NCI-H128 (cell line): Measurements from ENCODE around the gene PYDC1.
"Not testable (repeated sequence)": the region's sequence is repeated elsewhere in the genome, so short reads cannot be mapped to it uniquely, and the experiment has no call there.

ENCODE experiments used
- DNase-seq: peaks from one replicate; lab custom pipeline; 2025; ENCODE audit not compliant: unreplicated experiment; lab: John Stamatoyannopoulos, UW

PYDC1 gene

GRCh38 chr16:31216422-31217135, at the start of gene PYDC1:
Gene PYDC1 (minus strand): TSS chr16:31217135. CDS start chr16:31217028, 107 bp downstream.
- DNase-seq: no peak

GRCh38 chr16:31265329-31266245, 48.7 kb upstream of the PYDC1 start:
- DNase-seq: no peak

- no peak for DNase-seq
Observed at GRCh38 chr16:31262084-31262483, 45.1 kb upstream of the PYDC1 start.

GRCh38 chr16:31260136-31260931, 43.4 kb upstream of the PYDC1 start:
- DNase-seq: no peak

- DNase-seq: no peak
Observed at GRCh38 chr16:31258366-31258765, 41.4 kb upstream of the PYDC1 start.

GRCh38 chr16:31256466-31256865, 39.5 kb upstream of the PYDC1 start:
- no peak for DNase-seq

GRCh38 chr16:31253642-31254045, 36.7 kb upstream of the PYDC1 start:
- DNase-seq: no peak

- no peak for DNase-seq
Observed at GRCh38 chr16:31251435-31251834, 34.5 kb upstream of the PYDC1 start.

GRCh38 chr16:31250782-31251384, 33.9 kb upstream of the PYDC1 start:
- no peak for DNase-seq

- no peak for DNase-seq
Observed at GRCh38 chr16:31248344-31248743, 31.4 kb upstream of the PYDC1 start.

GRCh38 chr16:31246296-31246695, 29.4 kb upstream of the PYDC1 start:
- DNase-seq: no peak

GRCh38 chr16:31245598-31245997, 28.7 kb upstream of the PYDC1 start:
- DNase-seq: not testable (repeated sequence)

- DNase-seq: no peak
Observed at GRCh38 chr16:31243734-31244670, 27.1 kb upstream of the PYDC1 start.

GRCh38 chr16:31242206-31242605, 25.3 kb upstream of the PYDC1 start:
- DNase-seq: no peak

GRCh38 chr16:31238041-31238440, 21.1 kb upstream of the PYDC1 start:
- DNase-seq: no peak

- no peak for DNase-seq
Observed at GRCh38 chr16:31229501-31229900, 12.6 kb upstream of the PYDC1 start.

GRCh38 chr16:31228206-31228605, 11.3 kb upstream of the PYDC1 start:
- DNase-seq: no peak

- DNase-seq: no peak
Observed at GRCh38 chr16:31225193-31225592, 8.3 kb upstream of the PYDC1 start.

- DNase-seq: no peak
Observed at GRCh38 chr16:31224092-31224955, 7.4 kb upstream of the PYDC1 start.
